ENCODE data around the gene ASCC3. TPM values are rescaled to one million over a fixed set of nuclear protein-coding genes. Genes with fewer than 3 reads are reported as not detected.
A peak's percentile ranks its signal among the peaks of the same experiment; 100 is the strongest.

ASCC3 gene
- total and polyA plus RNA-seq, 2 experiments from 2014 or later: 34.0 to 77.6 TPM

GRCh38 chr6:100664274-100665040, 216.7 kb downstream of the ASCC3 start:
- no peak overlapping the region for H3K27ac ChIP-seq
- no peaks in the 10 kb centered on the region for H3K9me2 ChIP-seq (replicated peaks; ENCODE audit: insufficient read depth)
- no peaks in the 10 kb centered on the region for H3K79me2 ChIP-seq
- no peak overlapping the region for H2AFZ ChIP-seq
- no peaks in the 10 kb centered on the region for H3K27me3 ChIP-seq
- H3K4me2 ChIP-seq: no peak overlapping the region
- H3K4me1 ChIP-seq (ENCODE audit: insufficient read depth): no peaks in the 10 kb centered on the region
- H3K9me3 ChIP-seq (ENCODE audit: low read depth): no peaks in the 10 kb centered on the region
- peak; percentile 73 for TF ChIP-seq CTCF (IDR thresholded peaks at IDR 0.05; ENCODE audit: poor library complexity)
- TF ChIP-seq EZH2phosphoT487 (IDR thresholded peaks at IDR 0.05; ENCODE audit: low read depth, severe bottlenecking, unreplicated experiment): no peak
- H3K36me3 ChIP-seq (replicated peaks; ENCODE audit: insufficient read depth, low read depth): no peaks in the 10 kb centered on the region
- peak; percentile 42 for DNase-seq (ENCODE audit: low spot score)
- H3K4me3 ChIP-seq: no peak overlapping the region
- H4K20me1 ChIP-seq (ENCODE audit: insufficient read depth, poor library complexity, severe bottlenecking): no peaks in the 10 kb centered on the region

GRCh38 chr6:100663219-100663863, 217.8 kb downstream of the ASCC3 start:
- TF ChIP-seq EZH2phosphoT487 (IDR thresholded peaks at IDR 0.05; ENCODE audit: low read depth, severe bottlenecking, unreplicated experiment) (no peak), CTCF (IDR thresholded peaks at IDR 0.05; ENCODE audit: poor library complexity) (no peak), EZH2 (IDR thresholded peaks at IDR 0.05; ENCODE audit: borderline replicate concordance) (no peak)
- Histone ChIP-seq H3K27ac (no peak overlapping the region), H3K9me3 (ENCODE audit: low read depth) (no peaks in the 10 kb centered on the region), H3K27me3 (no peaks in the 10 kb centered on the region), H3K4me3 (no peak overlapping the region), H2AFZ (no peak overlapping the region), H3K36me3 (replicated peaks; ENCODE audit: insufficient read depth, low read depth) (no peaks in the 10 kb centered on the region), H4K20me1 (ENCODE audit: insufficient read depth, poor library complexity, severe bottlenecking) (no peaks in the 10 kb centered on the region), H3K4me2 (no peak overlapping the region), H3K79me2 (no peaks in the 10 kb centered on the region), H3K9me2 (replicated peaks; ENCODE audit: insufficient read depth) (no peaks in the 10 kb centered on the region), H3K4me1 (ENCODE audit: insufficient read depth) (no peaks in the 10 kb centered on the region)
- peak; percentile 8 for DNase-seq (ENCODE audit: low spot score)
- WGBS (ENCODE audit: low lambda C conversion rate, missing lambda C conversion rate): 85% methylated on average over 5 of the region's 5 CpGs

- WGBS (ENCODE audit: low lambda C conversion rate, missing lambda C conversion rate): 92% methylated on average over 6 of the region's 6 CpGs
- no peak overlapping the region for H3K4me2 ChIP-seq
- TF ChIP-seq EZH2 (IDR thresholded peaks at IDR 0.05; ENCODE audit: borderline replicate concordance) (no peak), CTCF (IDR thresholded peaks at IDR 0.05; ENCODE audit: poor library complexity) (no peak), EZH2phosphoT487 (IDR thresholded peaks at IDR 0.05; ENCODE audit: low read depth, severe bottlenecking, unreplicated experiment) (no peak)
Observed at GRCh38 chr6:100662264-100662663, 218.9 kb downstream of the ASCC3 start.

More at GRCh38 chr6:100662264-100662663, 218.9 kb downstream of the ASCC3 start:
- H3K27me3 ChIP-seq: no peaks in the 10 kb centered on the region
- no peaks in the 10 kb centered on the region for H3K4me1 ChIP-seq (ENCODE audit: insufficient read depth)
- H3K9me3 ChIP-seq (ENCODE audit: low read depth): no peaks in the 10 kb centered on the region
- H3K27ac ChIP-seq: no peak overlapping the region
- no peak overlapping the region for H3K4me3 ChIP-seq
- H3K79me2 ChIP-seq: no peaks in the 10 kb centered on the region
- H3K9me2 ChIP-seq (replicated peaks; ENCODE audit: insufficient read depth): no peaks in the 10 kb centered on the region
- no peak overlapping the region for H2AFZ ChIP-seq
- no peaks in the 10 kb centered on the region for H3K36me3 ChIP-seq (replicated peaks; ENCODE audit: insufficient read depth, low read depth)
- no peaks in the 10 kb centered on the region for H4K20me1 ChIP-seq (ENCODE audit: insufficient read depth, poor library complexity, severe bottlenecking)
- no peak for DNase-seq (ENCODE audit: low spot score)

Measured in hepatocyte (in vitro differentiated cells).